ENCODE results near the gene DNAH5.

DNA sequence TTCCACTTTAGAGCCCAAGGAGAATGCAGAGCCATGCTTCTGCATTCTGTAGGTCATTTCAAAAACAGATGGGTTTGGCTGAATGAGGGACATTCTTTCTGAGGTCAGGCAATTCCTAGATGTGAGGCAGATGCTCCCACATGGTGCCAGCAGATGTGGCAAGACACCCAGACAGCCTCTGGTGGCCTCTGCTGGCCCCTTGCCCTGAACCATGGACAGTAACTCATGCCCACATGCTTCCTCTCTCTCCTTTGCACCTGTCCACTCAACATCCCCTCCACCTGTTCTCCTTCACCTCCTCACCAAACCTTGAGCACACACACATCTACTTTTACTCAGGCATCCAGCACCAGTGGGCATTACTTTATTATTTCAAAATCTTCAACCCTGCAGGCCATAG, 252.3 kb downstream of the DNAH5 start:
- no peak for TF ChIP-seq POLR2A (IDR thresholded peaks at IDR 0.05)
- TF ChIP-seq, protein P1, sequence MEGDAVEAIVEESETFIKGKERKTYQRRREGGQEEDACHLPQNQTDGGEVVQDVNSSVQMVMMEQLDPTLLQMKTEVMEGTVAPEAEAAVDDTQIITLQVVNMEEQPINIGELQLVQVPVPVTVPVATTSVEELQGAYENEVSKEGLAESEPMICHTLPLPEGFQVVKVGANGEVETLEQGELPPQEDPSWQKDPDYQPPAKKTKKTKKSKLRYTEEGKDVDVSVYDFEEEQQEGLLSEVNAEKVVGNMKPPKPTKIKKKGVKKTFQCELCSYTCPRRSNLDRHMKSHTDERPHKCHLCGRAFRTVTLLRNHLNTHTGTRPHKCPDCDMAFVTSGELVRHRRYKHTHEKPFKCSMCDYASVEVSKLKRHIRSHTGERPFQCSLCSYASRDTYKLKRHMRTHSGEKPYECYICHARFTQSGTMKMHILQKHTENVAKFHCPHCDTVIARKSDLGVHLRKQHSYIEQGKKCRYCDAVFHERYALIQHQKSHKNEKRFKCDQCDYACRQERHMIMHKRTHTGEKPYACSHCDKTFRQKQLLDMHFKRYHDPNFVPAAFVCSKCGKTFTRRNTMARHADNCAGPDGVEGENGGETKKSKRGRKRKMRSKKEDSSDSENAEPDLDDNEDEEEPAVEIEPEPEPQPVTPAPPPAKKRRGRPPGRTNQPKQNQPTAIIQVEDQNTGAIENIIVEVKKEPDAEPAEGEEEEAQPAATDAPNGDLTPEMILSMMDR (IDR thresholded peaks at IDR 0.05): no peak
